SK-N-MC (cell line): ENCODE data around the gene CDC42BPB.

Source experiments
- EZH2 ChIP-seq: fragments of 200-600 bp; sonication (generic); IDR thresholded peaks from one replicate; pipeline ENCODE4 v1.6.1; 2017; ENCODE audit warnings: antibody characterized with exemption
- POLR2AphosphoS5 ChIP-seq: IDR thresholded peaks from 2 replicates; pipeline ENCODE4 v1.6.1; 2012; ENCODE audit warnings: mild to moderate bottlenecking, low read depth, low read length, borderline replicate concordance

- TF ChIP-seq POLR2AphosphoS5 (no peak), EZH2 (no peak)
These were observed 1.7 kb downstream of the CDC42BPB start for GRCh38 chr14:103055695-103056094.
